G401.6 (cell line): ENCODE data around the gene C1QL2.

Experiments
- FAIRE-seq: peaks from 2 replicates; lab custom pipeline; 2012; peaks lifted over from hg19 to GRCh38; lab: Jason Lieb, UNC

The C1QL2 gene

GRCh38 chr2:119137502-119137901 lies 21.0 kb downstream of the C1QL2 start:
- no peak for FAIRE-seq

- FAIRE-seq, result no peak
Observed at GRCh38 chr2:119136872-119137271, 21.7 kb downstream of the C1QL2 start.

- FAIRE-seq, result no peak
Observed at GRCh38 chr2:119136093-119136492, 22.5 kb downstream of the C1QL2 start.

- no peak for FAIRE-seq
Observed at GRCh38 chr2:119134775-119135174, 23.8 kb downstream of the C1QL2 start.

- FAIRE-seq, result no peak
Observed at GRCh38 chr2:119126650-119127049, 31.9 kb downstream of the C1QL2 start.

- no peak for FAIRE-seq
Observed at GRCh38 chr2:119123389-119123788, 35.2 kb downstream of the C1QL2 start.

GRCh38 chr2:119122663-119123062 lies 35.9 kb downstream of the C1QL2 start:
- FAIRE-seq, result no peak

GRCh38 chr2:119119999-119120756 lies 38.4 kb downstream of the C1QL2 start:
- no peak for FAIRE-seq

GRCh38 chr2:119119076-119119785 lies 39.3 kb downstream of the C1QL2 start:
- FAIRE-seq, result no peak

- FAIRE-seq, result no peak
Observed at GRCh38 chr2:119117891-119118882, 40.4 kb downstream of the C1QL2 start.

- no peak for FAIRE-seq
Observed at GRCh38 chr2:119117408-119117807, 41.1 kb downstream of the C1QL2 start.

- no peak for FAIRE-seq
Observed at GRCh38 chr2:119116411-119117295, 41.9 kb downstream of the C1QL2 start.

GRCh38 chr2:119114266-119114665 lies 44.3 kb downstream of the C1QL2 start:
- no peak for FAIRE-seq

GRCh38 chr2:119113489-119113770 lies 45.1 kb downstream of the C1QL2 start:
- no peak for FAIRE-seq

GRCh38 chr2:119112770-119113488 lies 45.6 kb downstream of the C1QL2 start:
- FAIRE-seq, result no peak

GRCh38 chr2:119112230-119112629 lies 46.3 kb downstream of the C1QL2 start:
- FAIRE-seq, result no peak

- FAIRE-seq, result no peak
Observed at GRCh38 chr2:119111115-119111975, 47.2 kb downstream of the C1QL2 start.

GRCh38 chr2:119109866-119110265 lies 48.7 kb downstream of the C1QL2 start:
- FAIRE-seq, result no peak

GRCh38 chr2:119108186-119108585 lies 50.4 kb downstream of the C1QL2 start:
- no peak for FAIRE-seq

GRCh38 chr2:119106301-119106897 lies 52.2 kb downstream of the C1QL2 start:
- no peak for FAIRE-seq
